PC-3 (cell line): ENCODE measurements around the gene SLC34A1. TPM values are rescaled to one million over a fixed set of nuclear protein-coding genes. Genes with fewer than 3 reads are reported as not detected.

Source experiments
- ATAC-seq: fragments of 200-7000 bp; cut with Tn5 transposase; 2 replicates; pipeline ENCODE4 v1.9.1; 2020; ENCODE audit warnings: mild to moderate bottlenecking, moderate library complexity
- BruUV-seq: library from RNA; stranded (reverse); fragments of 400-500 nt; replicated peaks from 2 replicates; lab custom pipeline; 2021; lab: Mats Ljungman, UMichigan
- CTCF ChIA-PET: fragments of 300-600 bp; sonication (Branson Sonifier 250); formaldehyde crosslinking; loops from one replicate; lab custom pipeline; 2022; ENCODE audit warnings: antibody characterized with exemption; lab: Charles Lee
- POLR2A ChIA-PET: fragments of 300-600 bp; sonication (Branson Sonifier 250); formaldehyde crosslinking; loops from one replicate; lab custom pipeline; 2022; ENCODE audit warnings: antibody characterized with exemption; ENCODE audit not compliant: unreplicated experiment; lab: Charles Lee
- DNase-seq: peaks from one replicate; pipeline ENCODE4 v3.0.0-alpha.2; 2015
- H2AFZ ChIP-seq: fragments of 300-600 bp; sonication (generic); 2 replicates; pipeline ENCODE4 v1.6.0; 2016; ENCODE audit warnings: antibody characterized with exemption, low read length
- H3F3A ChIP-seq: fragments of 300-600 bp; sonication (generic); one replicate; pipeline ENCODE4 v1.6.0; 2017; ENCODE audit warnings: antibody characterized with exemption, low read length, control low read depth, mild to moderate bottlenecking; ENCODE audit not compliant: unreplicated experiment
- H3K27ac ChIP-seq: fragments of 300-600 bp; sonication (generic); 2 replicates; pipeline ENCODE4 v1.5.1; 2016; ENCODE audit warnings: mild to moderate bottlenecking, low read length
- H3K27me3 ChIP-seq: fragments of 300-600 bp; sonication (generic); 2 replicates; pipeline ENCODE4 v1.6.1; 2016; ENCODE audit warnings: low read length, mixed read lengths
- H3K36me3 ChIP-seq: fragments of 300-600 bp; sonication (generic); 2 replicates; pipeline ENCODE4 v1.6.1; 2016; ENCODE audit warnings: low read depth, mixed run types, low read length, mixed read lengths
- H3K4me1 ChIP-seq: fragments of 300-600 bp; sonication (generic); 2 replicates; pipeline ENCODE4 v1.5.1; 2016; ENCODE audit warnings: low read length; ENCODE audit not compliant: insufficient read depth
- H3K4me2 ChIP-seq: fragments of 300-600 bp; sonication (generic); 2 replicates; pipeline ENCODE4 v1.6.0; 2016; ENCODE audit warnings: low read length
- H3K4me3 ChIP-seq: fragments of 300-600 bp; sonication (generic); 2 replicates; pipeline ENCODE4 v1.5.1; 2016; ENCODE audit warnings: mild to moderate bottlenecking, low read length, mixed read lengths
- H3K79me2 ChIP-seq: fragments of 300-600 bp; sonication (generic); 2 replicates; pipeline ENCODE4 v1.6.1; 2017; ENCODE audit warnings: low read length, mixed read lengths
- H3K9ac ChIP-seq: fragments of 300-600 bp; sonication (generic); 2 replicates; pipeline ENCODE4 v1.6.0; 2016; ENCODE audit warnings: mild to moderate bottlenecking, low read length
- H3K9me2 ChIP-seq: fragments of 300-600 bp; sonication (generic); replicated peaks from 2 replicates; pipeline ENCODE4 v1.6.1; 2016; ENCODE audit warnings: mixed run types, low read length, mixed read lengths
- H3K9me3 ChIP-seq: fragments of 300-600 bp; sonication (generic); 2 replicates; pipeline ENCODE4 v1.6.1; 2016; ENCODE audit warnings: low read length, mixed read lengths
- H4K20me1 ChIP-seq: fragments of 300-600 bp; sonication (generic); 2 replicates; pipeline ENCODE4 v1.6.1; 2016; ENCODE audit warnings: low read length, mixed read lengths
- EZH2 ChIP-seq: fragments of 300-600 bp; sonication (generic); IDR thresholded peaks from one replicate; pipeline ENCODE4 v1.6.1; 2017; ENCODE audit warnings: antibody characterized with exemption, mild to moderate bottlenecking, low read length; ENCODE audit not compliant: unreplicated experiment
- EZH2phosphoT487 ChIP-seq: fragments of 300-600 bp; sonication (generic); IDR thresholded peaks from 2 replicates; pipeline ENCODE4 v1.6.1; 2018; ENCODE audit warnings: mild to moderate bottlenecking, antibody characterized with exemption, low read length, borderline replicate concordance
- intact Hi-C: fragments of 100-400 bp; cut with micrococcal nuclease; formaldehyde crosslinking; loops from 2 replicates; pipeline ENCODE4 v1.9.0; 2023
- total RNA-seq: library from RNA; depleted of rRNA; stranded (reverse); fragments of >200 nt; gene quantifications from 2 replicates; pipeline ENCODE4 v1.2.3, GENCODE V29; 2014
- TF ChIP-seq, protein P1 (sequence below): fragments of 300-600 bp; sonication (generic); conservative IDR thresholded peaks from 2 replicates; pipeline ENCODE4 v1.5.1; 2017; ENCODE audit warnings: antibody characterized with exemption, low read depth, mild to moderate bottlenecking, low read length

SLC34A1 gene
- total RNA-seq, 1 experiment from 2014 or later = 0.07 TPM

DNA sequence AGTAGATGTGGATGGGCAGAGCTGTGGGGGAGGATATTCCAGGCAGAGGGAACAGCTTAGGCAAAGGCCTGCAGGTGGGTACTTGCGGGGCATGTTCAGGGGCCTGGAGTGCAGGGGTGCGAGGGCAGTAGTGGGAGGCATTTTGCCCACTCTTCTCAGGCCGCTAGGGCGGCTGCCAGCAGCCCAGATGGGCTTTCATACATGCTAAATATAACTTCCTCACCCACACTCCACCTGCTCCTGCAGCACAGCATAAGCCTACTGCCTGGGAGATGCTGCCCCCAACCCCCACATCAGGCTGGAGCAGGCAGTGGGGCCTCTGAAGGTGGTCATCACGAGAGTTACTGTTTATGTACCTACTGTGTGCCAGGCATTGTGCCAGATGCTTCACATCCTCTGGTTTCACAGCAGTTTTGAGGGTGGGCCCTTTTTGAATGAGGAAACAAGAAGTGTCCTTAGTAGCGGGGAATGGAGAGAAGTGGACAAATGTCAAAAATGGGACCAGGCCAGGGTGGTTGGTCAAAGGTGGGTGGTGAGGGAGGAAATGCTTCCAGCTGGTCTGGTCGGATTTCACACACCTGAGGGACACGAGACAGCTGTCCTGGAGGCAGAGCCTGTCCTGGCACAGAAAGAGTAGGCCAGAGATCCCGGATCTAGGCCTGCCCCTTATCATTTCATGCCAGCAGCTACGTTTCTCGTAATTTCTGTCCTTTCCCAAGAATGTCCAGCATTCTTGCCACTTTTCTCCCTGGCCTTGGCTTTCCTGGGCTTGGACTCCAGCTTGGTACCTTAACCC is 14.4 kb upstream of the SLC34A1 start:
- CTCF ChIA-PET = interaction anchor here (0.6 to 3.2 kb wide), 15 partner anchors 9 to 1550 kb away, joined by 3 to 35 read pairs (median 4); partner anchors contain the start of genes GRK6 and LMAN2
- Histone ChIP-seq H3K36me3 (no peaks in the 10 kb centered on the region), H3K27me3 (no peaks in the 10 kb centered on the region), H4K20me1 (no peaks in the 10 kb centered on the region), H3K9me2 (no peaks in the 10 kb centered on the region), H3K9ac (no peak overlapping the region), H3K9me3 (no peaks in the 10 kb centered on the region), H3K27ac (no peak overlapping the region), H3F3A (no peaks in the 10 kb centered on the region), H3K4me1 (peaks cover 6% of the 10 kb centered on the region), H3K4me2 (no peak overlapping the region), H3K79me2 (no peaks in the 10 kb centered on the region), H3K4me3 (no peak overlapping the region), H2AFZ (no peak overlapping the region)
- POLR2A ChIA-PET = interaction anchor here (0.7 kb wide), 1 partner anchor 21 kb away, joined by 4 read pairs; no protein-coding TSS in a partner anchor
- DNase-seq (no peak), ATAC-seq (no peak)
- BruUV-seq = no TSS peak
- TF ChIP-seq EZH2 (no peak), EZH2phosphoT487 (no peak)
- TF ChIP-seq, protein P1, sequence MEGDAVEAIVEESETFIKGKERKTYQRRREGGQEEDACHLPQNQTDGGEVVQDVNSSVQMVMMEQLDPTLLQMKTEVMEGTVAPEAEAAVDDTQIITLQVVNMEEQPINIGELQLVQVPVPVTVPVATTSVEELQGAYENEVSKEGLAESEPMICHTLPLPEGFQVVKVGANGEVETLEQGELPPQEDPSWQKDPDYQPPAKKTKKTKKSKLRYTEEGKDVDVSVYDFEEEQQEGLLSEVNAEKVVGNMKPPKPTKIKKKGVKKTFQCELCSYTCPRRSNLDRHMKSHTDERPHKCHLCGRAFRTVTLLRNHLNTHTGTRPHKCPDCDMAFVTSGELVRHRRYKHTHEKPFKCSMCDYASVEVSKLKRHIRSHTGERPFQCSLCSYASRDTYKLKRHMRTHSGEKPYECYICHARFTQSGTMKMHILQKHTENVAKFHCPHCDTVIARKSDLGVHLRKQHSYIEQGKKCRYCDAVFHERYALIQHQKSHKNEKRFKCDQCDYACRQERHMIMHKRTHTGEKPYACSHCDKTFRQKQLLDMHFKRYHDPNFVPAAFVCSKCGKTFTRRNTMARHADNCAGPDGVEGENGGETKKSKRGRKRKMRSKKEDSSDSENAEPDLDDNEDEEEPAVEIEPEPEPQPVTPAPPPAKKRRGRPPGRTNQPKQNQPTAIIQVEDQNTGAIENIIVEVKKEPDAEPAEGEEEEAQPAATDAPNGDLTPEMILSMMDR = no peak
- intact Hi-C loops = no loop called here

DNA sequence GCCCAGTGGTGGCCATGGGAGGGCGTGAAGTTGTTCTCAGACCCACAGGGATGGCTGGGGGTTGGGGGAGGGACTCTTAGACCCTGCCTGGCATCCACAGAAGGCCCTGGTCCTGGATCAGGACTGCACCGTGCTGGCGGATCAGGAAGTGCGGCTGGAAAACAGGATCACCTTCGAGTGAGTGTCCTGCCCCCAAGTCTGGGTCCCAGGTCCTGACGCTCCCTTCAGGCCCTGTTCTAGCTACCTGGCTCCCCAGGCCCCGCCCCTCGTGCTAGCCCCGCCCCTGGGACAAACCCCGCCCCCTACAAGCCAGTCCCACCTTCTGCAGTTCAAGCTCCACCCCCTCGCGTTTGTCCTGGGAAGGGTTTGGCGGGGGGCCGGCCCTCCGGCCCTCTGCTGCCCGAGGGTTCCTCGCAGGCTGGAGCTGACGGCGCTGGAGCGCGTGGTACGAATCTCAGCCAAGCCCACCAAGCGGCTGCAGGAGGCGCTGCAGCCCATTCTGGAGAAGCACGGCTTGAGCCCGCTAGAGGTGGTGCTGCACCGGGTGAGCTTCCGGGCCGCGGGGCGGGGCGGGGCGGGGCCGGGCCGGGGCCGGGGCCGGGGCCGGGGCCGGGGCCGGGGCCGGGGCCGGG is 13.6 kb upstream of the SLC34A1 start:
- Histone ChIP-seq H3F3A (no peaks in the 10 kb centered on the region), H3K9me2 (no peaks in the 10 kb centered on the region), H4K20me1 (no peaks in the 10 kb centered on the region), H3K9me3 (no peaks in the 10 kb centered on the region), H3K79me2 (no peaks in the 10 kb centered on the region), H3K9ac (peak overlapping the region; percentile 72), H3K4me3 (peak overlapping the region; percentile 74), H3K4me2 (peak overlapping the region; percentile 96), H3K36me3 (no peaks in the 10 kb centered on the region), H3K27me3 (no peaks in the 10 kb centered on the region), H3K4me1 (peaks cover 6% of the 10 kb centered on the region), H2AFZ (no peak overlapping the region), H3K27ac (no peak overlapping the region)
- DNase-seq (peak; percentile 94), ATAC-seq (peak; percentile 92)
- BruUV-seq = no TSS peak
- ChIA-PET CTCF (interaction anchor here (0.5 to 3.2 kb wide), 17 partner anchors 9 to 1550 kb away, joined by 3 to 35 read pairs (median 6); partner anchors contain the start of genes GRK6 and LMAN2), POLR2A (interaction anchor here (0.6 to 0.7 kb wide), 2 partner anchors 22 to 32 kb away, joined by 3 to 4 read pairs; no protein-coding TSS in a partner anchor)
- intact Hi-C loops = no loop called here
- TF ChIP-seq, protein P1 = peak; percentile 57
- TF ChIP-seq EZH2 = no peak
